ENCODE measurements around the gene TACR1. TPM values are rescaled to one million over a fixed set of nuclear protein-coding genes. Genes with fewer than 3 reads are reported as not detected.

TACR1 gene
- total and polyA plus RNA-seq, 2 of the 8 experiments (the other 6 are each of a cell fraction or from before 2014, with no cell fraction given) = 0.09 to 0.37 TPM

DNA sequence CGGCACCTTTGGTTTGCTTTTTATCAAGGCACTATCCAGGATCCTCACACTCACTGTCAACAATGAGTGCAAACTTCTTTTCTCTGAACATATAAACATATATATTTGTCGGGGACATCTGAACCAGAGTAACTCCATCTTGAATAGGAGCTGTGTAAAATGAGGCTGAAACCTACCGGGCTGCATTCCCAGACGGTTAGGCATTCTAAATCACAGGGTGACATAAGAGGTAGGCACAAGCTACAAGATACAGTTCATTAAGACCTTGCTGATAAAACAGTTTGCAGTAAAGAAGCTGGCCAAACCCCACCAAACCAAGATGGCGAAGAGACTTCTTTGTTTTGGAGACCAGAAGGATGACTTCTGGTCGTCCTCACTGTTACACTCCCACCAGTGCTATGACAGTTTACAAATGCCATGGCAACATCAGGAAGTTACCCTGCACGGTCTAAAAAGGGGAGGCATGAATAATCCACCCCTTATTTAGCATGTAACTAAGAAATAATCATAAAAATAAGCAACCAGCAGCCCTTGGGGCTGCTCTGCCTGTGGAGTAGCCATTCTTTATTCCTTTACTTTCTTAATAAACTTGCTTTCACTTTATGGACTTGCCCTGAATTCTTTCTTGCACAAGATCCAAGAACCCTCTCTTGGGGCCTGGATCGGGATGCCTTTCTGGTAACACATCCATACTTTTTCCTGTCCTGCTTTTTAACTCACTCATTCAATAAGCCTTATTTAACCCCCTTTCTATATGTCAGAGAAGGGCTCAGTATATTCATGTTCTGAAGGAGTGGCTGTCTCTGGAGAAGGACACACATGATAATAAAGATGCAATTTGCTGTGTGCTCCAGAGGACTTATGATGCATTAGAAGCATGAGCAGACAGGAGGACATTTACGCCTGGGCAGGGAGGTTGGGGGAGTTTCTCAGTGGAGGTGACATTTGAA lies 65.4 kb downstream of the TACR1 start (continued):
- TF ChIP-seq JUND (IDR thresholded peaks at IDR 0.05; ENCODE audit: low read length) = no peak
- TF ChIP-seq SAP30 (IDR thresholded peaks at IDR 0.05; ENCODE audit: insufficient read depth, insufficient replicate concordance, low read length) = no peak
- TF ChIP-seq POLR2AphosphoS5 (IDR thresholded peaks at IDR 0.05; ENCODE audit: low read depth, low read length) = no peak
- no peak for TF ChIP-seq MAFK (IDR thresholded peaks at IDR 0.05; ENCODE audit: low read depth, low read length)
- no peak for TF ChIP-seq CHD1 (IDR thresholded peaks at IDR 0.05; ENCODE audit: low read depth, low read length)
- no peak for TF ChIP-seq CEBPB (IDR thresholded peaks at IDR 0.05; ENCODE audit: low read depth, low read length)
- TF ChIP-seq EP300 (IDR thresholded peaks at IDR 0.05; ENCODE audit: borderline replicate concordance in 1 of 2, low read depth in 2 of 2, low read length in 2 of 2) = no peak
- TF ChIP-seq, protein P1, sequence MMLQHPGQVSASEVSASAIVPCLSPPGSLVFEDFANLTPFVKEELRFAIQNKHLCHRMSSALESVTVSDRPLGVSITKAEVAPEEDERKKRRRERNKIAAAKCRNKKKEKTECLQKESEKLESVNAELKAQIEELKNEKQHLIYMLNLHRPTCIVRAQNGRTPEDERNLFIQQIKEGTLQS (IDR thresholded peaks at IDR 0.05; ENCODE audit: insufficient read depth, low read depth, low read length) = no peak
- TF ChIP-seq ZNF274 (IDR thresholded peaks at IDR 0.05; ENCODE audit: borderline replicate concordance, extremely low read depth, low read length) = no peak

Measured in H1 (cell line).